COLO829 (cell line): Measurements from ENCODE around the gene UGT2B28.
"Not testable (repeated sequence)": the region's sequence is repeated elsewhere in the genome, so short reads cannot be mapped to it uniquely, and the experiment has no call there.

Experiments used
- DNase-seq: peaks from one replicate; pipeline ENCODE4 v3.0.0; 2012; ENCODE audit warnings: low spot score

UGT2B28 gene

DNA sequence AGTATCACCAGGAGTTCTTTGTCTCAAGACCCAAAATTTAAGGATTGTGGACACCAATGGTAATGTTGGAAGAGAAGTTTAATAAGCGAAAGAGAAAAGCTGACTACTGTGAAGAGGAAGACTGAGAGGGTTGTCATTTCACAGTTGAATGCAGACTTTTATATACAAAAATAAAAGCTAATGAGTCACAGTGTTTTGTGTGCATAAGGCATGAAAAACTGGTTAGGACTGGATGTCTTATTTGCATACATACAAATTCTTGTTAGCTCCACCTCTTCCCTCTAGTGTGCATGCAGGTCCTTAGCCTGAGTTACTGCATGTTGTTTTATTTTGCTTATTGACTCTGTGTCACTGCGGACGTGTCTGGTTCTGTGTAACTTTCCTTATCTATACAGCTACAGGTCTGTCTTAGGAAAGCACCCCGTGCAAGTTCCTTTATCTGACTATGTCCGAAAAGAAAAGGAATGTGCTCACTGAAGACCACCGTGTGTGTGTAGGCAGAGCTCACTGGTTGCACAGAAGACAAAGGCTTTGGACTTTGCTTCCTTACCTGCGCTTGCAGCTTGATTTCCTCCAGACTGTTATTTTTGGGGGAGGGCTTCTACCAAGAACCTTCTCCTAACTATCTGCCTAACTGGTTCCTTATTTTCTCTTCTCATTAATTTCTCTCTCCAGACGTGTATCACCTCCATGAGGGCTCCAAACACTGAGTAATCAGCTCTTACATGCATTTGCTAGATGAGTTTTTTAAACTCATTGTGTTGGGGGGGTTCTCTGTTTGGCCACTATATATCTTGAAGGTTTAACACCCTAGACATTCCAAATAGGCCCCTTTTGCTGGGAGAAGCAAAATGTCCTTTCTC is 63.5 kb downstream of the UGT2B28 start:
- not testable (repeated sequence) for DNase-seq
